IMR-90 (cell line): ENCODE measurements around the gene PAAF1. TPM values are rescaled to one million over a fixed set of nuclear protein-coding genes. Genes with fewer than 3 reads are reported as not detected.

Experiments
- ATAC-seq: fragments of 200-7000 bp; cut with Tn5 transposase; 2 replicates; pipeline ENCODE4 v1.9.1; 2020; ENCODE audit warnings: low read depth, mild to moderate bottlenecking, moderate library complexity
- BruUV-seq: library from RNA; stranded (reverse); fragments of 400-500 nt; replicated peaks from 2 replicates; lab custom pipeline; 2021; lab: Mats Ljungman, UMichigan
- CTCF ChIA-PET: fragments of 300-600 bp; formaldehyde crosslinking; extraction: SDS; loops from one replicate; lab custom pipeline; 2021; ENCODE audit warnings: antibody characterized with exemption; lab: Yijun Ruan, JAX
- POLR2A ChIA-PET: fragments of 300-600 bp; sonication (Branson Sonifier 250); formaldehyde crosslinking; loops from one replicate; lab custom pipeline; 2022; ENCODE audit warnings: antibody characterized with exemption; ENCODE audit not compliant: unreplicated experiment; lab: Charles Lee
- DNase-seq: peaks from one replicate; pipeline ENCODE4 v3.0.0; 2013
- H2AFZ ChIP-seq: replicated peaks from 2 replicates; pipeline ENCODE3; 2013; ENCODE audit warnings: low read length, mild to moderate bottlenecking; ENCODE audit not compliant: poor library complexity
- H2AK5ac ChIP-seq: 2 replicates; pipeline ENCODE4 v1.6.1; 2013; ENCODE audit warnings: low read depth, low read length, inconsistent platforms
- H2AK9ac ChIP-seq: replicated peaks from 2 replicates; pipeline ENCODE3; 2013; ENCODE audit warnings: mild to moderate bottlenecking, low read depth, low read length, moderate library complexity; ENCODE audit not compliant: poor library complexity
- H2BK120ac ChIP-seq: 2 replicates; pipeline ENCODE4 v1.6.1; 2013; ENCODE audit warnings: low read depth, low read length, inconsistent platforms
- H2BK15ac ChIP-seq: 3 replicates; pipeline ENCODE4 v1.6.1; 2013; ENCODE audit warnings: low read depth, low read length, inconsistent platforms
- H2BK20ac ChIP-seq: 2 replicates; pipeline ENCODE4 v1.6.1; 2013; ENCODE audit warnings: low read depth, mild to moderate bottlenecking, inconsistent platforms, low read length, moderate library complexity
- H2BK5ac ChIP-seq: 2 replicates; pipeline ENCODE4 v1.6.1; 2013; ENCODE audit warnings: mild to moderate bottlenecking, low read depth, low read length, inconsistent platforms; ENCODE audit not compliant: poor library complexity, severe bottlenecking
- H3K14ac ChIP-seq: replicated peaks from 2 replicates; pipeline ENCODE4 v1.6.1; 2013; ENCODE audit warnings: low read depth, low read length, inconsistent platforms
- H3K18ac ChIP-seq: 2 replicates; pipeline ENCODE4 v1.6.1; 2013; ENCODE audit warnings: low read depth, low read length, control low read depth
- H3K23ac ChIP-seq: 2 replicates; pipeline ENCODE4 v1.6.1; 2013; ENCODE audit warnings: low read depth, low read length, inconsistent platforms
- H3K27ac ChIP-seq: 2 replicates; pipeline ENCODE4 v1.5.1; 2013; ENCODE audit warnings: mild to moderate bottlenecking, control low read depth, low read length; ENCODE audit not compliant: insufficient read depth
- H3K27me3 ChIP-seq: 2 replicates; pipeline ENCODE4 v1.6.1; 2013; ENCODE audit warnings: low read length; ENCODE audit not compliant: control insufficient read depth, insufficient read depth
- H3K36me3 ChIP-seq: 2 replicates; pipeline ENCODE4 v1.6.1; 2013; ENCODE audit warnings: low read length, mixed read lengths; ENCODE audit not compliant: control insufficient read depth, insufficient read depth
- H3K4ac ChIP-seq: 2 replicates; pipeline ENCODE4 v1.6.1; 2013; ENCODE audit warnings: low read depth, low read length, inconsistent platforms
- H3K4me1 ChIP-seq: 2 replicates; pipeline ENCODE4 v1.6.1; 2013; ENCODE audit warnings: low read length, mixed read lengths; ENCODE audit not compliant: control insufficient read depth, insufficient read depth
- H3K4me2 ChIP-seq: 2 replicates; pipeline ENCODE4 v1.6.1; 2013; ENCODE audit warnings: low read depth, mild to moderate bottlenecking, control low read depth, low read length, moderate library complexity
- H3K4me3 ChIP-seq: 2 replicates; pipeline ENCODE4 v1.5.1; 2013; ENCODE audit warnings: low read depth, mild to moderate bottlenecking, control low read depth, low read length, moderate library complexity; ENCODE audit not compliant: insufficient read depth
- H3K56ac ChIP-seq: 2 replicates; pipeline ENCODE4 v1.6.1; 2013; ENCODE audit warnings: low read length, inconsistent platforms; ENCODE audit not compliant: insufficient read depth; ENCODE audit errors: extremely low read depth
- H3K79me1 ChIP-seq, 2 experiments: 2 replicates each; pipeline ENCODE4 v1.6.1; 2013; ENCODE audit warnings: low read length in 2 of 2, inconsistent platforms in 1 of 2, low read depth in 1 of 2
- H3K9ac ChIP-seq: 2 replicates; pipeline ENCODE4 v1.6.1; 2013; ENCODE audit warnings: low read depth, low read length, control low read depth
- H3K9me1 ChIP-seq: 2 replicates; pipeline ENCODE4 v1.6.1; 2013; ENCODE audit warnings: low read length, inconsistent platforms; ENCODE audit not compliant: insufficient read depth
- H3K9me3 ChIP-seq: 2 replicates; pipeline ENCODE4 v1.6.1; 2013; ENCODE audit warnings: low read length; ENCODE audit not compliant: control insufficient read depth, insufficient read depth
- H4K20me1 ChIP-seq: 2 replicates; pipeline ENCODE4 v1.6.1; 2013; ENCODE audit warnings: low read length, inconsistent platforms; ENCODE audit not compliant: insufficient read depth
- H4K5ac ChIP-seq: 2 replicates; pipeline ENCODE4 v1.6.1; 2013; ENCODE audit warnings: mild to moderate bottlenecking, low read depth, low read length, control low read depth
- H4K8ac ChIP-seq, 2 experiments: 2 replicates each; pipeline ENCODE4 v1.6.1; 2013; ENCODE audit warnings: low read depth in 2 of 2, low read length in 2 of 2, control low read depth in 1 of 2, inconsistent platforms in 1 of 2
- H4K91ac ChIP-seq: 2 replicates; pipeline ENCODE4 v1.6.1; 2013; ENCODE audit warnings: low read depth, low read length, inconsistent platforms; ENCODE audit not compliant: insufficient read depth
- BHLHE40 ChIP-seq: fragments of 150-350 bp; IDR thresholded peaks from 2 replicates; pipeline ENCODE4 v1.6.1; 2016; ENCODE audit warnings: mild to moderate bottlenecking, low read depth, low read length
- CEBPB ChIP-seq: IDR thresholded peaks from 2 replicates; pipeline ENCODE4 v1.6.1; 2012; ENCODE audit warnings: low read depth, low read length, improper control_type of control experiment
- CHD1 ChIP-seq: IDR thresholded peaks from 2 replicates; pipeline ENCODE4 v1.6.1; 2012; ENCODE audit warnings: low read depth, low read length, improper control_type of control experiment
- FOS ChIP-seq: fragments of 150-350 bp; IDR thresholded peaks from 2 replicates; pipeline ENCODE4 v1.6.1; 2016; ENCODE audit warnings: low read depth, low read length
- MAFK ChIP-seq: IDR thresholded peaks from 2 replicates; pipeline ENCODE4 v1.6.1; 2012; ENCODE audit warnings: low read depth, low read length, improper control_type of control experiment
- MAZ ChIP-seq: IDR thresholded peaks from 2 replicates; pipeline ENCODE4 v1.6.1; 2012; ENCODE audit warnings: low read depth, mild to moderate bottlenecking, low read length, improper control_type of control experiment, moderate library complexity, borderline replicate concordance
- MXI1 ChIP-seq: IDR thresholded peaks from 2 replicates; pipeline ENCODE4 v1.6.1; 2012; ENCODE audit warnings: low read depth, mild to moderate bottlenecking, low read length, moderate library complexity, borderline replicate concordance
- NFE2L2 ChIP-seq: fragments of 150-350 bp; IDR thresholded peaks from 2 replicates; pipeline ENCODE4 v1.6.1; 2016; ENCODE audit warnings: low read depth, mild to moderate bottlenecking, low read length
- POLR2A ChIP-seq: IDR thresholded peaks from 2 replicates; pipeline ENCODE4 v1.6.1; 2012; ENCODE audit warnings: mild to moderate bottlenecking, low read depth, low read length
- RAD21 ChIP-seq: IDR thresholded peaks from 2 replicates; pipeline ENCODE4 v1.6.1; 2012; ENCODE audit warnings: low read length, improper control_type of control experiment
- RCOR1 ChIP-seq: IDR thresholded peaks from 2 replicates; pipeline ENCODE4 v1.6.1; 2012; ENCODE audit warnings: mild to moderate bottlenecking, low read length, improper control_type of control experiment; ENCODE audit not compliant: insufficient replicate concordance
- RFX5 ChIP-seq: IDR thresholded peaks from 2 replicates; pipeline ENCODE4 v1.8.0; 2012; ENCODE audit warnings: low read depth, mild to moderate bottlenecking, low read length, moderate library complexity
- SMC3 ChIP-seq: fragments of 150-350 bp; IDR thresholded peaks from 2 replicates; pipeline ENCODE4 v1.6.1; 2016; ENCODE audit warnings: low read depth, mild to moderate bottlenecking, antibody characterized with exemption, low read length, moderate library complexity
- WGBS, 2 experiments: methylation state at CpG; one replicate each; pipeline versions ENCODE4 v1.1.5 to v1.1.7; 2013; ENCODE audit warnings: missing lambda C conversion rate in 2 of 2; ENCODE audit not compliant: insufficient read length in 1 of 2; ENCODE audit errors: extremely low coverage in 2 of 2; 5-methylcytosine and 5-hydroxymethylcytosine counted together
- dilution Hi-C: fragments of 300-500 bp; cut with HindIII; formaldehyde crosslinking; loops from one replicate; pipeline ENCODE4 v1.14.3; 2018; ENCODE audit warnings: low sequenced_read_pairs; ENCODE audit not compliant: unreplicated experiment
- in situ Hi-C: fragments of 300-500 bp; cut with MboI; formaldehyde crosslinking; loops from 3 replicates; pipeline ENCODE4 v1.14.3; 2019; ENCODE audit warnings: low sequenced_read_pairs, inconsistent platforms, mixed read lengths
- intact Hi-C: fragments of 100-400 bp; cut with micrococcal nuclease; formaldehyde crosslinking; loops from 2 replicates; pipeline ENCODE4 v1.10.0; 2022
- polyA plus RNA-seq, 3 experiments: library from polyadenylated mRNA; depleted of rRNA; stranded (reverse); fragments of >200 nt; gene quantifications; 2 replicates each; pipeline ENCODE4 v1.2.3, GENCODE V29; 2012; ENCODE audit warnings: low replicate concordance in 1 of 3
- total RNA-seq: library from RNA; depleted of rRNA; stranded (reverse); fragments of >200 nt; gene quantifications from 2 replicates; pipeline ENCODE4 v1.2.3, GENCODE V29; 2012
- TF ChIP-seq, protein P1 (sequence below): conservative IDR thresholded peaks from 2 replicates; pipeline ENCODE4 v1.5.1; 2012; ENCODE audit warnings: mild to moderate bottlenecking, low read depth, low read length, improper control_type of control experiment
- TF ChIP-seq, protein P2 (sequence below): fragments of 150-350 bp; IDR thresholded peaks from 2 replicates; pipeline ENCODE4 v1.6.1; 2017; ENCODE audit warnings: mild to moderate bottlenecking, antibody characterized with exemption, low read length, low read depth
- TF ChIP-seq, protein P3 (sequence below): fragments of 150-350 bp; IDR thresholded peaks from 2 replicates; pipeline ENCODE4 v1.6.1; 2016; ENCODE audit warnings: low read depth, mild to moderate bottlenecking, low read length, moderate library complexity, borderline replicate concordance

Gene PAAF1
- total and polyA plus RNA-seq, 2 of the 4 experiments (the other 2 are of a cell fraction), result 15.1 to 16.4 TPM

DNA sequence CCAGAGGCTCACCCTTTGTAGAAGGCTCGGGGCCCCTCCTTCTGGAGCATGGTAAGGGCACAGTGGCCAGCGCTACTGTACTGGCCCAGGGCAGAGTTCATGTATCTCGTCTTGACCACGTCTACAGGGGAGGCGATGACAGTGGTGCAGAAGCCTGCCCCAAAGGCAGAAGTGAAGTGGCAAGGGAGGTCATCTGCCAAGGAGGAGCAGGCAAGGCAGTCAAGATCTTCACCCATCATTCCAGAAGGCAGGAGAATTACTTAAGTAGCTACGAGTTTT, 98.6 kb downstream of the PAAF1 start:
- no peak overlapping the region for H2AFZ ChIP-seq
- H3K9me3 ChIP-seq, result no peaks in the 10 kb centered on the region
- H3K4ac ChIP-seq, result no peak overlapping the region
- no peak overlapping the region for H3K27ac ChIP-seq
- no peak overlapping the region for H4K5ac ChIP-seq
- 78% methylated on average over 4 of the region's 6 CpGs; no CpG with 5 or more reads in 1 of the 2 experiments for WGBS, 2 experiments
- H3K27me3 ChIP-seq, result no peaks in the 10 kb centered on the region
- no peak overlapping the region for H3K23ac ChIP-seq
- H3K4me1 ChIP-seq, result no peaks in the 10 kb centered on the region
- TF ChIP-seq BHLHE40 (no peak), RAD21 (no peak), RCOR1 (no peak), POLR2A (no peak), NFE2L2 (no peak), SMC3 (no peak), MXI1 (no peak), RFX5 (no peak), MAZ (no peak), CEBPB (no peak), FOS (no peak), MAFK (no peak), CHD1 (no peak)
- TF ChIP-seq, protein P1, sequence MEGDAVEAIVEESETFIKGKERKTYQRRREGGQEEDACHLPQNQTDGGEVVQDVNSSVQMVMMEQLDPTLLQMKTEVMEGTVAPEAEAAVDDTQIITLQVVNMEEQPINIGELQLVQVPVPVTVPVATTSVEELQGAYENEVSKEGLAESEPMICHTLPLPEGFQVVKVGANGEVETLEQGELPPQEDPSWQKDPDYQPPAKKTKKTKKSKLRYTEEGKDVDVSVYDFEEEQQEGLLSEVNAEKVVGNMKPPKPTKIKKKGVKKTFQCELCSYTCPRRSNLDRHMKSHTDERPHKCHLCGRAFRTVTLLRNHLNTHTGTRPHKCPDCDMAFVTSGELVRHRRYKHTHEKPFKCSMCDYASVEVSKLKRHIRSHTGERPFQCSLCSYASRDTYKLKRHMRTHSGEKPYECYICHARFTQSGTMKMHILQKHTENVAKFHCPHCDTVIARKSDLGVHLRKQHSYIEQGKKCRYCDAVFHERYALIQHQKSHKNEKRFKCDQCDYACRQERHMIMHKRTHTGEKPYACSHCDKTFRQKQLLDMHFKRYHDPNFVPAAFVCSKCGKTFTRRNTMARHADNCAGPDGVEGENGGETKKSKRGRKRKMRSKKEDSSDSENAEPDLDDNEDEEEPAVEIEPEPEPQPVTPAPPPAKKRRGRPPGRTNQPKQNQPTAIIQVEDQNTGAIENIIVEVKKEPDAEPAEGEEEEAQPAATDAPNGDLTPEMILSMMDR, result no peak
- TF ChIP-seq, protein P2, sequence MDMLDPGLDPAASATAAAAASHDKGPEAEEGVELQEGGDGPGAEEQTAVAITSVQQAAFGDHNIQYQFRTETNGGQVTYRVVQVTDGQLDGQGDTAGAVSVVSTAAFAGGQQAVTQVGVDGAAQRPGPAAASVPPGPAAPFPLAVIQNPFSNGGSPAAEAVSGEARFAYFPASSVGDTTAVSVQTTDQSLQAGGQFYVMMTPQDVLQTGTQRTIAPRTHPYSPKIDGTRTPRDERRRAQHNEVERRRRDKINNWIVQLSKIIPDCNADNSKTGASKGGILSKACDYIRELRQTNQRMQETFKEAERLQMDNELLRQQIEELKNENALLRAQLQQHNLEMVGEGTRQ, result no peak
- TF ChIP-seq, protein P3, sequence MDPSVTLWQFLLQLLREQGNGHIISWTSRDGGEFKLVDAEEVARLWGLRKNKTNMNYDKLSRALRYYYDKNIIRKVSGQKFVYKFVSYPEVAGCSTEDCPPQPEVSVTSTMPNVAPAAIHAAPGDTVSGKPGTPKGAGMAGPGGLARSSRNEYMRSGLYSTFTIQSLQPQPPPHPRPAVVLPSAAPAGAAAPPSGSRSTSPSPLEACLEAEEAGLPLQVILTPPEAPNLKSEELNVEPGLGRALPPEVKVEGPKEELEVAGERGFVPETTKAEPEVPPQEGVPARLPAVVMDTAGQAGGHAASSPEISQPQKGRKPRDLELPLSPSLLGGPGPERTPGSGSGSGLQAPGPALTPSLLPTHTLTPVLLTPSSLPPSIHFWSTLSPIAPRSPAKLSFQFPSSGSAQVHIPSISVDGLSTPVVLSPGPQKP, result no peak
- H3K18ac ChIP-seq, result no peak overlapping the region
- POLR2A ChIA-PET, result no interaction called here
- DNase-seq (no peak), ATAC-seq (no peak)
- H4K8ac ChIP-seq, result no peak overlapping the region
- no peaks in the 10 kb centered on the region for H4K20me1 ChIP-seq
- no peak overlapping the region for H3K4me3 ChIP-seq
- no peak overlapping the region for H2BK120ac ChIP-seq
- 0 out of 2 replicates have a peak, but pooled peaks cover 4% of the 10 kb centered on the region for H3K9me1 ChIP-seq
- intact Hi-C loops, result no loop called here
- no TSS peak for BruUV-seq
- H2AK5ac ChIP-seq, result no peak overlapping the region
- H3K79me1 ChIP-seq, result no peaks in the 10 kb centered on the region
- no peak overlapping the region for H3K14ac ChIP-seq
- H3K36me3 ChIP-seq, result no peaks in the 10 kb centered on the region
- H4K91ac ChIP-seq, result no peak overlapping the region
- H2BK15ac ChIP-seq, result no peak overlapping the region
- no peak overlapping the region for H2BK20ac ChIP-seq
- no peak overlapping the region for H2AK9ac ChIP-seq
- H3K56ac ChIP-seq, result no peak overlapping the region
- in situ Hi-C loops, result no loop called here
- dilution Hi-C loops, result no loop called here
- CTCF ChIA-PET, result no interaction called here
- H3K4me2 ChIP-seq, result no peak overlapping the region
- H3K9ac ChIP-seq, result no peak overlapping the region
- H2BK5ac ChIP-seq, result no peak overlapping the region
